ENCODE results near the gene FAM53A. TPM values are rescaled to one million over a fixed set of nuclear protein-coding genes. Genes with fewer than 3 reads are reported as not detected.

FAM53A gene
- total RNA-seq, 2 donors from 2014 or later: 1.5 to 1.7 TPM

DNA sequence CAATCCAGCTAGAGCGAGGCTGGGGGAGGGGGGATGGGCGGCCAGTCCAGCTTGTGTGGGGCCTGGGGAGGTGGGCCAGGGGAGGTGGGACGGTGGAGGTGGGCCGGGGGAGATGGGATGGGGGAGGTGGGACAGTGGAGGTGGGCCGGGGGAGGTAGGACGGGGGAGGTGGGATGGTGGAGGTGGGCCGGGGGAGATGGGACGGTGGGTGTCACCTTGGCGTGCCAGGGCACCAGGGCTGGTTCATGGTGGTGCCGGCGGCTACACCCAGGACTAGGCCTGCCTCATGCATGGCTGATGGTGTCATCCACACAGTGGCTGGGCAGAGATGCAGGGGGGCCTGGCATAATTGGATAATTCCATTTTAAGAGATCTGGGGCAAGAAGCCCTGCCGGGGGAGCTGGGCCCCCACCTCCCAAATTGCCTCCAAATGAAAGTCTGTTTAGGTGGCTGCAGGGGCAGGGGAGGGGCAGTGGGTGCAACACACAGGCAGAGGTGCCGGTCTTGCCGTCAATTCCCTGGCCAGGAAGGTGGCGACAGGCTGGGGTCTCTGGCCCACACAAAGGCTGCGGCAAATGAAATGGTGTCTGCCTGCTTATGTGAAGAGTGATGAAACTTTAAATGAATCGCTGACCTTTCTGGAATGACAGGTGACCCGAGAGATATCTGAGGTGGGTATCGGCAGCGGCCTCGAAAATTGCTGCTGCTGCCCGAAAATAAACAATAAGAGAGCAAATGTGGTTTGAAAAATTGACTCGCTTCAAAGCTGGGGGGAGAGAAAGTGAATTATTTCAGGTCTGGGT, 82.1 kb downstream of the FAM53A start:
- peak; percentile 57 for DNase-seq (ENCODE audit: low spot score)
- intact Hi-C loops (cut with DNase I): no loop called here

GRCh38 chr4:1601533-1601835, 82.6 kb downstream of the FAM53A start:
- intact Hi-C loops (cut with DNase I): no loop called here
- DNase-seq (ENCODE audit: low spot score): peak; percentile 42

DNA sequence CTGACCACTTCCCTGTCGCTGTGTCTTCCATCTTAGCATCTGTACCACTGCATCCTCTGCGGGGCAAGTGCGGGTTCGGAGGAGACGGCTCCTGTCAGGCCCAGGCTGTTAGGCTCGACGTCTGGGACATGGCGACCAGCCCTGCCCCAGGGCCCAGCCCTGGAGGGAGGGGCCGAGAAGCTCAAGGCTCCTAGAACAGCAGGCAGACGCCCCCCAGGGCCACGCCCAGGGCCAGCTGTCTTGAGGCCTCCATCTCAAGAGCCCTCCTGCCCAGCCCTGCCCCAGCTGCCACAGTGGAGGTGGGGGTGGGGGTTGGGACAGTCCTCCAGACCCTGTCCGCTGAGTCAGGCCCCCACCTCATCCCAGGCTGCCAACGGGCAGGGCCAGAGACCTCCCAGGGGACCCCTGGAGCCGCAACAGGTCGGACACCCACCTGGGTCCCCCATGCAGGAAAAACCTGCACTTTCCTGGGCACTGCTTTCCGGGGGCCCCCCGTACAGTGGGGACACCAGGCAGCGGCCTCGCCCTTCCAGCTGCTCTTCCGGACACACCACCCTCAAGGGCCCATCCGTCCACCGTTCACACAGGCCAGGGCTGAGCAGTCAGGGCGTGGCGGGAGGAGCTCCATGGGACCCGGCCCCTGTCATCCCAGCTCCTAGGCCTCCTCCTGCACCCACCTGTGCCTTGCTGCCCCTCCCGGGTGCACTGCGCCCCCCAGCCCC, 83.1 kb downstream of the FAM53A start:
- intact Hi-C loops (cut with DNase I): no loop called here
- DNase-seq (ENCODE audit: low spot score): peak; percentile 72

GRCh38 chr4:1600211-1600780, 83.8 kb downstream of the FAM53A start:
- intact Hi-C loops (cut with DNase I): no loop called here

DNA sequence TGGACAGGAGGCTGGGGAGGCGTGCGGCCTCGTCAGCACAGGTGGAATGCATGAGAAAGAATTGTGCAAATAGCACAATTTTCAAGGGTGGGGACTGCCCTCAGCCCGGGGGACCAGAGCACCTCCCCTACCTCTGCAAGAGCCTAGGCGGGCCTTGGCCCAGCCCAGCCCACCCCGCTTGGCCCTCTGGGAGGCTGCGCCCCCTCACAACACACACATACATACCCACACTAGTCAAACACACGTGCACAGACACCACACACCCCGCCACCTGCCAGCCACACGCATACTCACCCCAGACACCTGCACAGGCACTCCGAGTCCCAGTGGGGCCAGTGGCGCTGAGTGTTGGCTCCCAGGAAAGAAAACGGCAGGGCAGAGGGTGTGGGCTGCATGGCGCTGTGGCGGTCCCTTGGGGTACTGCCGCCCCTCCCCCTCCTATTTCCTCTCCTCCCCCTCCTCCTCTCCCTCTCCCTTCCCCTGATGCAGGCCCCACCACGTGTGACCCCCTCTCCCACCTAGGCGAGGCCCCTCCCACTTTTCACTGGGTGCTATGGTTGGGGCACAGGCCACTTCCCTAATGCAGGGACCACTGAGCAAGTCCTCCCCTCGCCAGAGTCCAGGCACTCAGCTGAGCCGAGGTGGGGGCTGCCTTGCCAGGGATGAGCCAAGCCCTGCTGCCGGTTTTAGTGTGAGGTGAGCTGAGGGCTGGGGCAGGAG, 84.5 kb downstream of the FAM53A start:
- intact Hi-C loops (cut with DNase I): no loop called here
- DNase-seq (ENCODE audit: low spot score): peak; percentile 68

More at GRCh38 chr4:1600211-1600780, 83.8 kb downstream of the FAM53A start:
- peak; percentile 41 for DNase-seq (ENCODE audit: low spot score)

DNA sequence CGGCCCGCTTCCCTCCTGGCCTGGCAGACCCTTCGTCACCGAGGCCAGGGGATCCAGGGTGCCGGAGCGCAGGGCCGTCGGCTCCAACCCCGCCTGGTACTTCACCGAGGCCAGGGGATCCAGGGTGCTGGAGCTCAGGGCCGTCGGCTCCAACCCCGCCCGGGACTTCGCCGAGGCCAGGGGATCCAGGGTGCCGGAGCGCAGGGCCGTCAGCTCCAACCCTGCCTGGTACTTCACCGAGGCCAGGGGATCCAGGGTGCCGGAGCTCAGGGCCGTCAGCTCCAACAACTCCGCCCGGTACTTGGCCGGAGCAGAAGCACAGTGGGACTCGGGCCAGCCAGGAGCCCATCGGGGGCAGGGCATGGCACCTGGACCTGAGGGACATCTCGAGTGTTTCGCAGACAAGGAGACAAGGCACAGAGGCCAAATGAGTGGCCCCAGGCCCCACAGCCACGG, 85.1 kb downstream of the FAM53A start:
- intact Hi-C loops (cut with DNase I): no loop called here
- peak; percentile 57 for DNase-seq (ENCODE audit: low spot score)

- intact Hi-C loops (cut with DNase I): no loop called here
- peak; percentile 75 for DNase-seq (ENCODE audit: low spot score)
Observed at GRCh38 chr4:1598206-1599025, 85.7 kb downstream of the FAM53A start.

DNA sequence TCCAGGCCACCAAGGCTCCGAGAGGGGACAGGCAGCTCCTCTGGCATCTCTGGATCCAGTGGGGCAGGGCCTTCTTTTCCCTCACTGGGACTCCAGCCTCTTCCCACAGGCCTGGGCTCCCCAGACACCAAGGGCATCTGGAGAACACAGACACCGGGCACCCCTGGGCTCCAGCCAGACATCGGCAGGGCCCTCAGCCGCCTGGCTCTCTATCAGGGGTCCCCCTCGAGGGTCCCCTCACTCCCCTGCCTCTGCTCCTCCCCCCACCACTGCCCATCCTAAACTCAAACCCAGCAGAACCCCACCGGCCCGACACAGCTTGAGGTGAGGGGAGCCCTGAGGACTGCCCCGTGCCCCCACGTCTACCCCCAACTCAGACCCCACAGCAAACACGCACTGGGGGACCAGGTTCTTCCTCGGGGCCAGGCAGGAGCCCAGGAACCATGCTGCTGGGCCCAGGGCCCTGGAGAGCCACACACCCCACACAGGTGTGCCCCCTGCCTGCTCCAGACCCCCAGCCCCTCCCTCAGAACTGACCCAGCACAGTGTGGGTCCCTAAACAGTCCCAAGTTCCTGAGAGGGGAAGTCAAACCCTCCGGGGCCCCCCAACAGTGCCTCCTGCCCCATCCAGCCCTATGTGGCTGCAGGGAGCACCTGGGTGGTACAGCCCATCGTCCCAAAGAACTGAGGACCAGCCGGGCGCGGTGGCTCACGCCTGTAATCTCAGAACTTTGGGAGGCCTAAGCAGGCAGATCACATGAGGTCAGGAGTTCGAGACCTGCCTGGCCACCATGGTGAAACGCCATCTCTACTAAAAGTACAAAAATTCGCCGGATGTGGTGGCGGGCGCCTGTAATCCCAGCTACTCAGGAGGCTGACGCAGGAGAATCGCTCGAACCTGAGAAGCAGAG, 86.8 kb downstream of the FAM53A start:
- DNase-seq (ENCODE audit: low spot score): peak; percentile 63
- intact Hi-C loops (cut with DNase I): no loop called here

- intact Hi-C loops (cut with DNase I): no loop called here
- peak; percentile 36 for DNase-seq (ENCODE audit: low spot score)
Observed at GRCh38 chr4:1596393-1596792, 87.7 kb downstream of the FAM53A start.

DNA sequence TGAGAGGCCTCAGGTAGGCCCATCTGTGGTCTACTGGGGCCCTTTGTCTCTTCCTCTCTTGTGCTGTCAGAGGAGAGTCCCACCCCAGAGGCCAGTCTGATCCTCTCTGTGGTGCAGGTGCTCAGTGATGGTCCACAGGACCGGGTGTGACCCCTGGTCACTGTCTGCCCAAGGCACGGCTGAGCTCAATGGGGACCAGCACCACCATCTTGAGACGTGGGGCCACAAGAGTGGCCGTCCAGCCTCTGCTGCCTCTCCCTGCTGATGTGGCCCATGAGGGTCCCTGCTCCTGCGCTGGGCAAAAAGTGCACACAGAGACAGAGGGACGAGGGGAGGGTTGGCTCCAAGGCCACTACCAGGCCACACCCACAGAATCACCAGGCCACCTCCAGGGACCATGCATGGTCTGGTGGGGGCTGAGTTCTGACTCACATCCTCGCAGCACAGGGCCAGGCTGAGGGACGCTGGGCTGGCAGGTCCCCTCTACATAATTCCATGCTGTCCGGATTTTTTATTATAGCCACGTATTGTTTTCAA, 88.3 kb downstream of the FAM53A start:
- DNase-seq (ENCODE audit: low spot score): peak; percentile 70
- intact Hi-C loops (cut with DNase I): no loop called here

- intact Hi-C loops (cut with DNase I): no loop called here
- peak; percentile 65 for DNase-seq (ENCODE audit: low spot score)
Observed at GRCh38 chr4:1594871-1595788, 89.0 kb downstream of the FAM53A start.

GRCh38 chr4:1593881-1594345, 90.2 kb downstream of the FAM53A start:
- intact Hi-C loops (cut with DNase I): no loop called here
- peak; percentile 78 for DNase-seq (ENCODE audit: low spot score)

- DNase-seq (ENCODE audit: low spot score): peak; percentile 36
- intact Hi-C loops (cut with DNase I): no loop called here
Observed at GRCh38 chr4:1593458-1593857, 90.7 kb downstream of the FAM53A start.

DNA sequence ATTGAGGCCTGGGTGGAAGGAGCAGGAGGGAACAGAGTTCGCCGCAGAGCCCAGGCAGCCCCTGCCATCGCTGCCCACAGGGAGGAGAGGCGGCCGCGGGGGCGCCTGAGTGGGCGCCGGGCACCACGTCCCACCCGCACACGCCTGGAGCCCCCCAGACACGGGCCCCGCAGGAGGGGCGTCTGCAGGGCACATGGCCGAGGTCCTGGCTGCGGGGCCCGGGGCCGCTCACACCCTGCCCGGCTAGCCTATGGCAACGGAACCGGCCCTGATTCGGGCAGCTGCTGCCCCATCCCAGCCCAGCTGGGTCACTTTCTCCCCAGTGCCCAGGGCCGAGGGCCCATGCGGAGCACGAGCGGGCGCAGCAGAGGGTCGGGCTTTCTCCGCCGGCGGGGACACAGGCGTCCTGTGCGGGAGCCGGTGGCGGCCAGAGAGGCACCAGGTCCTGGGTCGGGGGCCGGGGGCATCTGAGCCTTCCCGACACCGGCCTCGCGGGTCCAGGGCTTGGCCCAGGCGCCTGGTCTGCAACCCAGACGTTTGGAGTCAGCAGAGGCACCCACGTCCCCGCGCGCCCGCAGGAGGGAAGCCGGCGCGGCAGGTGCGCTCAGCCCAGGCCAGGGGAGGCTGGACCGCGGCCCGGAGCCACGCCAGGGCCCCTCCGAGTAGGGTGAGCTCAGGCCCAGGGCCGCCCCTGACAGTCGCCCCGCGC, 91.2 kb downstream of the FAM53A start:
- intact Hi-C loops (cut with DNase I): no loop called here
- DNase-seq (ENCODE audit: low spot score): peak; percentile 74

- intact Hi-C loops (cut with DNase I): no loop called here
- peak; percentile 64 for DNase-seq (ENCODE audit: low spot score)
Observed at GRCh38 chr4:1592068-1592708, 91.9 kb downstream of the FAM53A start.

All from posterior vena cava (tissue), 2 donors.